ENCODE data around the gene SHC2.
A peak's percentile ranks its signal among the peaks of the same experiment; 100 is the strongest.
"Not testable (repeated sequence)": the region's sequence is repeated elsewhere in the genome, so short reads cannot be mapped to it uniquely, and the experiment has no call there.

Gene SHC2

DNA sequence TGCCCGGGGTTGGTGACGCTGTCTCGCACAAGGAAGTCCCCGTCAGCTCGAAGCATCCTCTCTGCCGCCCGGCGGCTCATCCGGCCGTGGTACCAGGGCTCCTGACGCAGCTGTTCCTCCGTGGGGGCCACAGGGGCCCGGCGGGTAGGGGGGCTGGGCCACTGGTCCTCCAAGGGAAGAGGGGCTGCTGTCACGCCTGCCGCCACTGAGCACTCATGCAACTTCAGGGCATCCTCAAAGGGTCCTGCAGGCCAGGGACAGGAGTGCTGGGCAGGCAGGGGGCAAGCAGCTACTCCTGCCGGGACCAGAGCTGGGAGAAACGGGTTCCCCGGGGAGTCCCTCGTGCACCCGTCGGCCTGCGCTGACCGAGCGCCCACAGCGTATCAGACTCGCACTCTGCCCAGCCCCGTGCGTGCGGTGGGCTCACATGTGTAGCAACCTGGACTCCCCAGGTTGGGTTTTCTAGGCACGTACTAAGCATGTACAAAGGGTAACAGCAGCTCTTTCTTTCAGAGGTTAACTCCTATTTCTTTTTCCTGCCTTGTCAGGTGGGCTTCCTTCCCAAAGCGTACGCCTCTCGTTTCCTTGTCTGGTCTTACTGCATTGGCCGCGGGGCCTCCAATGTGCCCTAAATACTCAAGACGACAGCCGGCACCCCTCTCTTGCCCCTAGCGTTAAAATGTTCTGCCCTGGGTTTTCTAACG is 38.5 kb downstream of the SHC2 start:
- no peak for DNase-seq

DNA sequence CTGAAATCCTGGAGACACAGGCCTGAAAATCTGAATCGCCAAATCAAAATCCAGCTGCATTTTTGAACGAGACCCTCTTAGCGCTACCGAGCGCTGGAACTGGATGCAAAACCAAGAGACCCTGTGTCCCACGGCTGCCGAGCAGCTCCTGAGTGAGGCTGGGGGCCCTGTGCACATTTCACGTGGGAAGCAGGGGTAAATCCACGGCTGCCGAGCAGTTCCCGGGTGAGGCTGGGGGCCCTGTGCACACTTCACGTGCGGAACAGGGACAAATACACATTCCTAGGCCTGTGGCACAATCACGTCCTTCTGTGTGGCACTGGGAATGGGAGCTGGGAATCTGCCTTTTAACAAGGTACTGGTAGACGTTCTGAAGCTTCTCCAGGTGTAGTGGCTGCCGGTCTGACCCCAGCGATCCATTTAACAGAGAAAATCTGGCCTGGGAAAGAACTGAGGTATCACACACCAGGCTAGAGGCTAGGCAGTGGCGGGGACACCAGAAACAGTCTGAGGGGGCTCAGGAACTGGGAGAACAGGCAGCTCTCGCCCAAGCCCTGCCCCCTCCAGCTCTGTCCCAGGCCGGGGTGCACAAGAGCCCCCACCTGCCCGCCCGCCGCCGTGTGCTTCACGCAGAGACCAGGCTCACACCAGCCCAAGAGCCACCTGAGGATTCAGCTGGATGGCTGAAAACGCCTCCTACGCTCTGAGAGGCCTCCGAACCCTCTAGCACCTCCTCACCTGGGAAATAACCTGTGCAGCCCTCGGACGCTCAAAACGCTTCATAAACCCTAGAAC is 40.9 kb downstream of the SHC2 start:
- DNase-seq, result no peak

DNA sequence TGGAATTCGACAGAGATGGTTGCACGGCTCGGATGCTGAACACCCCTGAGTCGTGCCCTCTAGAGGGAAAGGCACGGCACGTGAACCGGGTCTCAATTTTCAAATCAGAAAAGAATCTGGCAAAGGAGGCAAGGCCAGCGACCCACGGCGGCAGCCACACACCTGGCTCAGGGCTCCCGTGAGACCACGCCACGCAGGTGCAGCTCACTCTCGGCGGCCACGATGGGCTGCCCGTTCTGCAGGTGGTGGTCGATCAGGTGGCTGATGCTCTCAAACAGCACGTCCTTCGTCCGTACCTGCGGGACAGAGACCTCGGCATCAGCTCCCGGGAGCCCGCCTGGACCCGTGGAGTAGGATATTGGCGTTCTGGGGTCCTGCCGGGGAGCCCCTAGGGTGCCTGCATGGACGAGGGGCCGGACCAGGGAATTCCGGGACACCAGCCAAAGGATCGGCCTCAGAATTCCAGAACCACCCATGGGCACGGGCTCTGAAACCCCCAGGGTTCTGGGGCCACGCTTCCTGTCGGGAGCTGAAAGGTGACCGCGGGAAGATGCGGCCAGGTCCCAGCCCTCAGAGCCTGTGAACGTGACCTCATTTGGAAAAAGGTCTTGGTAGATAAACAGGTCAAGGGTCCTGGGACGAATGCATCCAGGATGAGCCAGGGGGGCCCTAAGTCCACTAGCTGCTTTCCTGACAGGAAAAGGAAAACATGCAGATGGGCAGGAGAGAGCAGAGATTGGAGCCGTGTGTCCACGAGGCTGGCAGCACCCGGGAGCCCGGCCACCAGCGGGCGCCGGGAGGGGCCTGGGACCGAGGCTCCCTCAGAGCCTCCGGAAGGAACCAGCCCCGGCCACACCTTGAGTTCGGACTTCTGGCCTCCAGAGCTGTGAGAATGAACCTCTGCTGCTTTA is 41.8 kb downstream of the SHC2 start:
- DNase-seq, result no peak

DNA sequence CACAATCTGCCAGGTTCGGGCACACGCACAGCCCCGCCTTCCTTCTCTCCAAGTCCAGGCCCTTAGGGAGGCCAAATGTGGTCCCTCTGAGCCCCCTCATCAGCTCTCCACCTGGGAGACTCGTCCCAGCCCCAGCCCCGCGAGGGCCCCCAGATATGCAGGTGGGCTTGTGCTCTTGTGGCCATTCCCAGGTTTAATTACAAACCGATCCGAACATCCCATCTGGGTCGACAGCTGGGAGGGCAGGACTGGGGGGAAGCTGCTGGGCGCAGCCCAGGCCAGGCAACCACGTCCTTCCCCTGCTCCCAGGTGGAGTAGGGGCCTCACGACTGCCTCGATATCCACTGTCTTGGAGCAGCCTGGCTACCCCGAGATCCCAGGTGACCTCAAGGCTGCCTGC is 44.4 kb downstream of the SHC2 start:
- DNase-seq, result no peak

DNA sequence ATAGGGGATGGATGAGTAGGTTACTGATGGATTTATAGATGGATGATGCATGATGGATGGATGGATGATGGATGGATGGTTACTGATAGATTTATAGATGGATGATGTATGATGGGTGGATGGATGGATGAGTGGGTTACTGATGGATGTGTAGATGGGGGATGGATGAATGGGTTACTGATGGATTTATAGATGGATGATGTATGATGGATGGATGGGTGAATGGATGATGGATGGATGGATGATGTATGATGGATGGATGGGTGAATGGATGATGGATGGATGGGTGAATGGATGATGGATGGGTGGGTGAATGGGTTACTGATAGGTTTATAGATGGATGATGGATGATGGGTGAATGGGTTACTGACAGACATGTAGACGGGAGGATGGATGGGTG is 45.5 kb downstream of the SHC2 start:
- no peak for DNase-seq

DNA sequence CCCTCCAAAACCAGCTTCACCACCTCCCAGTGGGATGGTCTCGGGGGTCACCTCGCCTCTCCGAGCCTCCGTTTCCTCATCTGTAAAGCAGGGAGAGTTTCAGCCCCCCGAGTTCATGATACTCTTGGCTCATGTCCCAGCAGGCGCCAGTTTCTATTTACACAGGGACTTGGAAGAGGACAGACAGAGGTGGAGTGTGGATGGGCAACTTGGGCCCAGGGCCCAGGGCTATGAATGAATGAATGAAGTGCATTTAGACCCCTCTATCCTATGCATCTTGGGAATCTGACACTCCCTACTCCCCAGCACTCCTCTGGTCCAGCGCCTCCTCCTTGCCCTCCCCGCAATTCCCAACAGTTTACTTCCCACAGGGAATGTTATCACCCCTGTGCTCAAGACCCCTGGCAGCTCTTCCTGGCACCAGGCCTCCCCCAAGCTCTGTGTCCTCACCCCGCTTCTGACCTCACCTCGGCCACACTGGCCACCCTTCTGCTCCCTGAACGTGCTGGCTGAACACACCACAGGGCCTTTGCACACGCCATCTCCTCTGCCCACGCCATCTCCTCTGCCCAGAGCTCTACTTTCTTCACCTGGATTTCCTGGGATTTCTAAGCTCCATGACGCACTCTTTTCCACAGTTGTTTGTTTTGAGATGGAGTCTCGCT is 46.9 kb downstream of the SHC2 start:
- DNase-seq, result no peak

DNA sequence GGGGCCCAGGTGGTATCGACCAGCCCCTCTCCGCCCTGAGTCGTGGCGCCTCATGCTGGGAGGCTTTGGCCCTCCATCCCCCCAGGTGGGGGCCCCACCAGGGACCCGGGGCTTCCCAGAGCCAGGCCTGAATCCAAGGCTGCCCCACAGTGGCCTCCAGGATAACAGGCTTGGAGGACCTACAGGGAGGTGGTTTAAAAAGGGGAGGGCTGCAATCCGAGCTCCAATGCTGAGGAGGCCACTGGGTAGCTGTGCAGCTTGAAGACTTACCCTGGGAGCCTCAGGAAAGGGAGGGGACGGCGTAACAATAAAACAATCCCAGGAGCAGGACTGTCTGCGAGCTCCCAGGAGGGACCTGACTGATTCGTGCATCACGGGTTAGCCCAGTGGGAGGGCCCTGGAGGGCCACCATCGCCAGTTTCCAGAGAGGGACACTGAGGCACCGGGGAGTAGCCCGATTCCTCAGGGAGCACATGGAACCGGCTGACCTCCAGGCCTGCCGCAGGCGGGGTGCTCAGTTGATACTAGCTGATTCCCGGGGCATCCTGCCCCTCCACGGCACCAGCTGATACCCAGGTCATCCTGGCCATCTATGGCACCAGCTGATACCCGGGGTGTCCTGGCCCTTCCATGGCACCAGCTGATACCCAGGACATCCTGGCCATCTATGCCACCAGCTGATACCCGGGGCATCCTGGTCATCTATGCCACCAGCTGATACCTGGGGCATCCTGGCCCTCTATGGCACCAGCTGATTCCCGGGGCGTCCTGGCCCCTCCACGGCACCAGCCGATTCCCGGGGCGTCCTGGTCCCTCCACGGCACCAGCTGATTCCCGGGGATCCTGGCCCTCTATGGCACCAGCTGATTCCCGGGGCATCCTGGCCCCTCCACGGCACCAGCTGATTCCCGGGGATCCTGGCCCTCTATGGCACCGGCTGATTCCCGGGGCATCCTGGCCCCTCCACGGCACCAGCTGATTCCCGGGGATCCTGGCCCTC is 48.2 kb downstream of the SHC2 start:
- DNase-seq, result no peak

DNA sequence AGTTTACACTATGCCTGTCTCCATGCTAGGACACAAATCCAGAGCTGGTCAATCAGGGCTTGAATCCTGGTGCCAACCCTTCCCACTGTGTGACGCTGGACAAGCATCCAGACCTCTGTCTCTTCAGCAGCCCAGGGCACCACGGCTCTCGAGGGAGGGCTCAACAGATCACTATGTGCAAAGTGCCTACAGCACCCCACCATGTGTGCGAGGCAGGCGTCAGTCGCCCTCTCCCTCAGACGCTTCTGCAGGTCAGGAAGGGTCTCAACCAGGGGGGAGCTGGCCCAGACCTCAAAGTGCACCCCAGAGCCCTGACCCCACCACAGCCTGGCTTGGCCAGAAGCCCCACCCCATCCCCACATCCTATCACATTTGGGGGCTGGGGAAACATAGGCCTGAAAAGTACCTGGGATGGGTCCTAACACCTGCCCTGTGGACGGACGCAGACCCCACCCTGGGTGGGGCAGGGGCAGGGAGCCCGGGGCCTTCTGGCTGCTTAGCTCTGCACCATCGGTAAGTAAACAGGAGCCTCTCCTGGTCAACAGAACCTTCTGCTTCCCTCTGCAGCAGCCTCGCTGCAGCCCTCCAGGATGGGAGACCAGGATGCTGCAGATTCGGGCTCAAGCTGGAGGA is 49.0 kb downstream of the SHC2 start:
- no peak for DNase-seq

DNA sequence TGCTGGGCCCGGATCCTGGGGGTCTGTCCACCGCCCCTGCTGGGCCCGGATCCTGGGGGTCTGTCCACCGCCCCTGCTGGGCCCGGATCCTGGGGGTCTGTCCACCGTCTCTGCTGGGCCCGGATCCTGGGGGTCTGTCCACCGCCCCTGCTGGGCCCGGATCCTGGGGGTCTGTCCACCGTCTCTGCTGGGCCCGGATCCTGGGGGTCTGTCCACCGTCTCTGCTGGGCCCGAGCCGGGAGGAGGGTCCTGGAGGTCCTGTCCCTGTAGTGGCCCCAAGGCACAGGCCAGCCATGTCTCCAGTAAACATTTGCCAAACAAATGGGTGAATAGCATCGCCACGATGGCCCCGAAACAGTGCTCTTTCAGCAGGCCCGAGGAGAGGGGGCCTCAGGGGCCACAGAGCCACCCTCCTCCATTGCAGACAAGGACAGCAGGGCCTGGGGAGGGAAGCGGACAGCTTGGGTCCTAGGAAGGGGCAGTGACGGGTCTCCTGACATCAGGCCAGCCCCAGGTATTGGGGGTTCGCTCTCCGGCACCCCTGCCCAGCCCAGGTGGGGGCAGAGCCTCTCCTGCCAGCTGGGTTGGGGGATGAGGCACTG is 49.6 kb downstream of the SHC2 start:
- not testable (repeated sequence) for DNase-seq

DNA sequence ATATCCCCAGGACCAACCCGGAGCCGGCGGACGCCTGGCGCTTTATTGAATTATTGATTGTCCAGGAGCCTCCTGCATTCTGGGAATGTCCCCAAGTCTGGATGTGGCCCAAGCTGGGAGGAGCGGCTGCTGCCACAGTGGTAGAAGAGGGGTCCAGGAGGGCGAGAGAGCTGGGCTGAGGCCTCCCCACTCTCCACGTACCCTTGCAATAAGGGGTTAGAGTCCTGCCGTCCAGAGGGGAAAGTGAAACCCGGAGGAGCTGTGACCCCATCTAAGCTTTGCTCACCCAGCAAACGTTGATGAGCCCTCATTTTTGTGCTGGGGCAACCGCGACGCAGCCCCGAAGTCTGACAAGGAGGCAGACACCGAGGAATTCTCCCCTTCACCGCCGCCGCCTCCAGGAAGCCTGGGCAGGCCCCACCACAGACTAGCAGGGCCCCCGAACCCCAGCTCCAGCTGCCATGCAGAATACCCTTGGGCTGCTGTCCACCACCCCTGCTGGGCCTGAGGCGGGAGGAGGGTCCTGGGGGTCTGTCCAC is 50.5 kb downstream of the SHC2 start:
- no peak for DNase-seq

DNA sequence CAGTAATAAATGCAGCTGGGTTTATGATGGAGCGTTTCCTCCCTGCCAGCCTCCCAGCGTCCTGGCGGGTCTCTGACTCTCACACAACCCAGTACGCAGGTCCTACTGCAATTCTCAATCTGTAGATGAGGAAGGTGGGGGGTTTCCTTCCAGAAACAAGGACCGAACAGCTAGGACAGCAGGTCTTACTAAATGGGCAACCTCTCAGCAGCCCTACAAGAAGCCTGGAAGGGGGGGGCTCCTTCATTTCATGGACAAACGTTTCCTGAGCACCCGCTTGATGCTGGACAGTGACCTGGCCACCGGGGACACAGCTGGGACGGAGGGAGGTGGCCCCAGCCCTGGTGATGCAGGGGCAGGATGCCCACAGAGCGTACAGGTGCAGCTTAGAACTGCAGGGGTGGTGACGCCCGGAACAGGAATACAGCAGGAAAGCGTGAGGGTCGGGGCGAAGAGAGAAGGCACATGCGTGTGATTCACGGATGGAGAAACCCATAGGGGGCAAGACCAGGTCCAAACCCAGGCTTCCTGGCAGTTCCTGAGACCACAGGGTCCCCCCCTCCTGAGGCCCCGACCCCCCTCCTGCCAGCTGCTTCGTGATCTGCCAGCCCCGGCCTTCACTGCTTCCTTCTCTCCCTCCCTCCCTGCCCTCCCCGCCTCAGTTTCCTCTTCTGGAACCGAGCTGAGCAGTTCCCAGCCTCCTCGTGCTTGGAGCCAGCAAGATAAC is 51.2 kb downstream of the SHC2 start:
- DNase-seq, result peak; percentile 6 to 21

DNA sequence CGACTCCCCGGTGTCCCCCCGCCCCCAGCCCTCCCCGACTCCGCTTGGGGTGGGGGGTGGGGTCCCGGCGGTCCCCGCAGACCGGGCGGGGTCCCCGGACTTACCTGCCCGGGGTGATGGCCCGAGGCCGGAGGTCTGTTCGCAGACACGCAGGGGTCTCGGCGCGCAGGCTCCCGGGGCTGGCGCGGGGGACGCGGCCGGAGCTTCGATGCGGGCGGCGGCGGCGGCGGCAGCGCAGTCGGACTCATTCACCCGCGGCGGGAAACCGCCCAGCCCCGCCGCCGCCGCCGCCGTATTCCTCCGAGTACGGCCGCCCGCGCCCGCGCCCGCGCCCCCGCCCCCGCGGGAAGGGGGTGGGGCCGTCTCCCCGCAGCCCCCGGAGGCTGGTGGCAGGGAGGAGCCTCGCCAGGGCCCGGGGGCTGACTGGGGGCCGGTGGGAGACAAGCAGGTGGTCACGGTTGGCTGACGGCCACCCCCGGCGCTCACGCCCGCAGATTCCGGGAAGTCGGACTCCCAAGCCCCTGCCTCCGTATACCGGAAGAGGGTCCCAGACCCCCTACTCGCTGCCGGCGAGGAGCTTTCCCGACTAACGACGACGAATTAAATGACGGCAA is 51.8 kb downstream of the SHC2 start, which contains the start of gene C2CD4C:
C2CD4C (minus strand) TSS at position 246 of the 614 bp plus-strand sequence. CDS start 786 bp downstream, outside the sequence.
- peak; percentile 25 to 34 for DNase-seq

DNA sequence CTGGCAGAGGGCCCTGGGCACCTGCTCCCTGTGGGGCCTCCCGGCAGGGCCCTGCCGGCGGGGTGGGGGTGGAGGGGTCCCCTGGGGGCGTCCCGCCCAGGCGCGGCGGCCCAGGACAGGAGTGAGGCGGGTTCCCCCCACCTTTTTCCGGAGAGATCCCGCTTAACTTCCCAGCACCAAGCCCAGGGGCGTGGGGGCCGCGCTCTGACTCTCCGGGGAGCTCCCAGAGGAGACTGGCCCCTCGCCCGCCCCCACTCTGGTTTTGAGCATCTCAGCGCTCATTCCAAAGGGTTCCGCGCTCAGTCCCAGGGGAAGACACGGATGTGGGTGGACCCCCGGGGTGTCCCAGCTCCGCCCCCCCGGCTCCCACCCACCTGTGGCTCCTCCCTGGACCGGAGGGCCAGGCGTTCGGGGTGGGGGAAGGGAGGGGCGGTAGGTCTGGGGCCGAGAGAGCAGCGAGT is 52.4 kb downstream of the SHC2 start:
- no peak for DNase-seq

DNA sequence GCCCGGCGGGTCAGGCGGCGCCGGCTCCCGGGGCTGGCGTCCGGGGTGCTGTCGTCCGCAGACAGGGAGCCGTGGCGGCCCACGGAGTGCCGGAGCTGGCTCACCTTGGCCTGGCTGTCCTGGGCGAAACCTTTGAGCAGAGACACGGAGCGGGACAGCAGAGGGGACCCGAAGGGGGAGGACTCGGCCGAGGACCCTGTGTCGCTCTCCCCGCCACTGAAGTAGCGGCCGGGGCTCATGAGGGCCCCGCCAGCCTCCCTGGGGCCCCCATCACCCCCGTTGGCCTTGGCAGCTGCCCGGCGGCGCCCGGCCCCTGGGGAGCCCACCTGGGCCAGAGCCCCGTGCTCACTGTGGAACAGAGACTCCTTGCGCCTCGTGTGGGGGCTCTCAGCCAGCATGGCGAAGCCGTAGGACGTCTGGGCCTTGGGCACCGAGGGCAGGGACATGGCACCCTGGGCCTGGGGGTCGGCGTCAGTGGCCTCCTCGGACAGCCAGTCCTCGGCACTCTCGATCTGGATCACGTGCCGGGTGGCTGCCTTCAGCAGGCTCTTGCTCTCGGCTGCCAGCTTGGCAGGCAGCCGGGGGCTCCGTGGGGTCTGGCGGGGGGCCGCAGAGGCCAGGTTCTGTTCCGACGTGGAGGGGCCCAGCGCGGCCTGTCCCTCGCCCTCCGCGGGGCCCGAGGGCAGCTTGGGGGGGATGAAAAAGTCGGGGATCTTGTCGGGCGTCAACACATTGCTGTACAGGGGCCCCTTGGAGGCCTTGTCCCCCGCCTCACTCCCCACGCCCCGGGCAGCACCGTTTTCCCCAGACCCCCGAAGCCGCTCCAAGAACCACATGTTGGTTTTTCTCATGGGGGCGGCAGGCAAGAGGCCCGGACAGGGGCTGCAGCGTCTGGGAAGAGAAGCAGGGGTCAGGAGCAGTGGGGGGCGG is 53.1 kb downstream of the SHC2 start:
- no peak for DNase-seq

DNA sequence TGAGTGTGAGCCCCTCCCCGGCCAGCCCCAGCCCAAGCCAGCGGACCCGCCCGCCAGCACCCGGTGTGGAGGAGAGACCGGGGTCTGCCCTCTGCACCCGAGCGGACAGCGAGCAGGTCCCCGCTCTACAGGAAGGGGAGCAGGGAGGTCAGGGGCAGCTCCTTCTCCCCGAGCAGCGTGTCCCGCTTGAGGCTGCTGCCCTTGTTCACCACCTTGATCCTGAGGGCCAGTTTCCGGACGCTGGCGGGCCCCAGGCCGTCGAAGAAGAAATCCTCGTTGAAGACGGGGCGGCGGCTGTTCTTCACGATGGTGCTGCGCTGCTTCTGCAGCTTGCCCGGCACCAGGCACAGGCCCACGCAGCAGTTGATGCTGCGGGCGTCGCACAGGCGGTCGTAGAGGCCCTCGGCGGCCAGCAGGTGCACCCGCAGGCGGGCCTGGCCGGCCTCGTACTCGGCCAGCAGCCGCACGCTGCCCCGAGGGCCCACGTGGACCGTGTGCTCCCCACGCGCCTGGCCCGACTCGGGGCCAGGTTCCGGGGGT is 53.8 kb downstream of the SHC2 start:
- DNase-seq, result no peak

DNA sequence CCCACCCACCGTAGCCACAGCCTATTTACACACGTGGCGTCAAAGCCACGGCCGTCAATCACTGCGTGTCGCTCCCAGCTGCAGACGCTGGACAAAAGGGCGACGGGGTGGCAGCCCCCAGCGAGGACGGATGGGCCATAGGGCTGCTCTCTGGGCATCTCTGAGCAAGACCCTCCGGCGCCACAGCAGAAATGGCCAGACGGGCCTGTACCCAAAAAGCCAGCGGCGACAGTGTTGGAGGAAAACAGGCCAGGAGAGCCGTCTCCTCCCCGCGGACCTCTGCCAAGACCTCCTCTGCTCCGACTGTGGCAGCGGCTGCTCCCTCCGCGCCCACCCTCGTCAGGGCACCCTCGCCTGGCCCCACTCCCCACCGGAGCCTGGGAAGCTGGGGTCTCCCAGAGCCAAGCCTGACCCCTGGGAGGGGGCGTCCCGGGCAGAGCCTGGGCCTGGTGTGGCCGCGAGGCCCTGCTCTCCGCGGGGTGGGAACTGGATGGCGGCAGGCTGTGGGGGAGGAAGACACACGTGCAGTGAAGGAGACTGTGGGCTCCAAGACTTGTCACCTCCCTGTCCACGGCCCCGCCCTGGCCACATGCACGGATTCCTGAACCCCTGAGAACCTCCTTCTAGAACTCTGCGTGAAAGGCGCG is 54.6 kb downstream of the SHC2 start:
- DNase-seq, result no peak
